Activated naive CD4-positive, alpha-beta T cell treated with Interleukin-2 at 50 U/mL for 16 hours (primary cell): Measurements from ENCODE around the gene NPLOC4.
"Not testable (repeated sequence)": the region's sequence is repeated elsewhere in the genome, so short reads cannot be mapped to it uniquely, and the experiment has no call there.

ENCODE experiments used
- DNase-seq: peaks from one replicate; pipeline ENCODE4 v3.0.0-alpha.2; 2020

Gene NPLOC4

GRCh38 chr17:81531998-81532404, 104.9 kb downstream of the NPLOC4 start:
- DNase-seq = not testable (repeated sequence)

- DNase-seq = not testable (repeated sequence)
Measured at GRCh38 chr17:81531013-81531412, 105.9 kb downstream of the NPLOC4 start.

GRCh38 chr17:81529437-81529803, 107.5 kb downstream of the NPLOC4 start:
- no peak for DNase-seq

- DNase-seq = no peak
Measured at GRCh38 chr17:81528651-81529436, 108.1 kb downstream of the NPLOC4 start.

- DNase-seq = no peak
Measured at GRCh38 chr17:81528384-81528650, 108.6 kb downstream of the NPLOC4 start.

- no peak for DNase-seq
Measured at GRCh38 chr17:81527591-81528383, 109.1 kb downstream of the NPLOC4 start, which contains the start of gene FSCN2. Gene FSCN2, plus strand, starts transcription at chr17:81528377. Its CDS starts 155 bp downstream, at chr17:81528532.

GRCh38 chr17:81526662-81527571, 110.0 kb downstream of the NPLOC4 start:
- no peak for DNase-seq

GRCh38 chr17:81524865-81525159, 112.1 kb downstream of the NPLOC4 start:
- no peak for DNase-seq

- DNase-seq = no peak
Measured at GRCh38 chr17:81524039-81524864, 112.7 kb downstream of the NPLOC4 start.

GRCh38 chr17:81523402-81524038, 113.4 kb downstream of the NPLOC4 start:
- DNase-seq = no peak

- DNase-seq = no peak
Measured at GRCh38 chr17:81522491-81523401, 114.2 kb downstream of the NPLOC4 start.

GRCh38 chr17:81520021-81520901, 116.7 kb downstream of the NPLOC4 start:
- DNase-seq = no peak

- peak; percentile 71 for DNase-seq
Measured at GRCh38 chr17:81519284-81520020, 117.5 kb downstream of the NPLOC4 start.

GRCh38 chr17:81518785-81519283, 118.1 kb downstream of the NPLOC4 start:
- no peak for DNase-seq

- DNase-seq = no peak
Measured at GRCh38 chr17:81518113-81518784, 118.7 kb downstream of the NPLOC4 start.

GRCh38 chr17:81517339-81518112, 119.4 kb downstream of the NPLOC4 start:
- no peak for DNase-seq

GRCh38 chr17:81517009-81517338, 119.9 kb downstream of the NPLOC4 start:
- DNase-seq = no peak

- DNase-seq = no peak
Measured at GRCh38 chr17:81516439-81516838, 120.5 kb downstream of the NPLOC4 start.
